ENCODE data around the gene PCDHB12.
"Not testable (repeated sequence)": the region's sequence is repeated elsewhere in the genome, so short reads cannot be mapped to it uniquely, and the experiment has no call there.

The PCDHB12 gene

GRCh38 chr5:141210849-141211248 is 2.3 kb downstream of the PCDHB12 start:
- DNase-seq, result not testable (repeated sequence)

- not testable (repeated sequence) for DNase-seq
Observed at GRCh38 chr5:141213656-141214339, 5.3 kb downstream of the PCDHB12 start, which contains the start of gene PCDHB13. Gene PCDHB13 (plus strand): TSS chr5:141213919. CDS start chr5:141214124, 205 bp downstream.

- DNase-seq, result not testable (repeated sequence)
Observed at GRCh38 chr5:141214583-141214982, 6.1 kb downstream of the PCDHB12 start.

- not testable (repeated sequence) for DNase-seq
Observed at GRCh38 chr5:141215504-141215903, 7.0 kb downstream of the PCDHB12 start.

GRCh38 chr5:141216035-141216434 is 7.5 kb downstream of the PCDHB12 start:
- DNase-seq, result not testable (repeated sequence)

GRCh38 chr5:141223112-141223783 is 14.7 kb downstream of the PCDHB12 start, which contains the start of gene PCDHB14:
Gene PCDHB14 (plus strand): TSS chr5:141223343. CDS start chr5:141223506, 163 bp downstream.
- peak; percentile 16 for DNase-seq

- not testable (repeated sequence) for DNase-seq
Observed at GRCh38 chr5:141224844-141225243, 16.3 kb downstream of the PCDHB12 start.

- DNase-seq, result not testable (repeated sequence)
Observed at GRCh38 chr5:141225421-141225820, 16.9 kb downstream of the PCDHB12 start.

- no peak for DNase-seq
Observed at GRCh38 chr5:141234109-141234667, 25.7 kb downstream of the PCDHB12 start.

GRCh38 chr5:141235922-141236321 is 27.4 kb downstream of the PCDHB12 start:
- not testable (repeated sequence) for DNase-seq

- DNase-seq, result no peak
Observed at GRCh38 chr5:141236516-141237313, 28.2 kb downstream of the PCDHB12 start.

- no peak for DNase-seq
Observed at GRCh38 chr5:141241496-141241895, 33.0 kb downstream of the PCDHB12 start.

GRCh38 chr5:141245250-141245717 is 36.8 kb downstream of the PCDHB12 start, which contains the start of gene PCDHB15:
Gene PCDHB15 (plus strand): TSS chr5:141245395. CDS start chr5:141245579, 184 bp downstream.
- DNase-seq, result no peak

GRCh38 chr5:141246971-141247370 is 38.5 kb downstream of the PCDHB12 start:
- not testable (repeated sequence) for DNase-seq

- DNase-seq, result not testable (repeated sequence)
Observed at GRCh38 chr5:141247434-141247833, 38.9 kb downstream of the PCDHB12 start.

GRCh38 chr5:141250576-141250975 is 42.1 kb downstream of the PCDHB12 start:
- no peak for DNase-seq

GRCh38 chr5:141258464-141258863 is 49.9 kb downstream of the PCDHB12 start:
- no peak for DNase-seq

GRCh38 chr5:141258948-141259347 is 50.4 kb downstream of the PCDHB12 start:
- DNase-seq, result no peak

- DNase-seq, result no peak
Observed at GRCh38 chr5:141260458-141261237, 52.1 kb downstream of the PCDHB12 start.

- DNase-seq, result no peak
Observed at GRCh38 chr5:141261238-141261546, 52.7 kb downstream of the PCDHB12 start.

All from NCI-H1694 (cell line).